Stimulated activated CD4-positive, alpha-beta T cell treated with anti-CD3 and anti-CD28 coated beads, Interleukin-12 subunit alpha, Interleukin-12 subunit beta, amount 100 ng/mL, for 24 hours (primary cell): ENCODE results near the gene P3R3URF.

Experiments used
- DNase-seq, 2 experiments: peaks; one replicate each; pipeline ENCODE4 v3.0.0-alpha.2; 2020; ENCODE audit warnings: low read depth in 2 of 2

P3R3URF gene

DNA sequence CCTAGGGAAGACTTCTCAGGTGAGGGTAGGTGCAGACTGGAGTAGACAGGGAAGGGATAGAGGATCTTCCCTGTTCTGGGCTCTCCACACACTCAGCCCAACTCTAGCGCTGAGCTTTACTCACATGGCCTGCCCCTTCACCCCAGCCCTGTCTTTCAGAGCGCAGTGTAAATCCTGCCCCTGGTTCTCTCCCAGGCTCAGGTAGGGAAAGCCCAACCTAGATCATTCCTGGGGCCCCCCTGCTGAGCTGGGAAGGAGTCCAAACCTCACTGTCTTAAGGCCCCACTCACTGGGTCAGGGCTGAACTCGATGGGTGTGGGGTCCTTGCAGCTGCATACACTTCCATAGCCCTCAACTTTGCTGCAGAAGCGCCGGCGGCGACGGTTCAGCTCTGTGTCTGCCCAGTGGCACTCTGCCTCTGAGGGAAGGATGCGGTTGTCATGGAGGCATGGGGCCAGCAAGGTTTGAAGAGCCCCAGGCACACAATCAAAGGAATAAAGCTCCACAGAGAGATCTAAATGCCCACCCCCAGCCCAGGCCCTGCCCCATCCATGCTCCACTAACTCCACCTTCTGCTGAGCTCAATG lies 17.8 kb upstream of the P3R3URF start:
- DNase-seq: no peak

DNA sequence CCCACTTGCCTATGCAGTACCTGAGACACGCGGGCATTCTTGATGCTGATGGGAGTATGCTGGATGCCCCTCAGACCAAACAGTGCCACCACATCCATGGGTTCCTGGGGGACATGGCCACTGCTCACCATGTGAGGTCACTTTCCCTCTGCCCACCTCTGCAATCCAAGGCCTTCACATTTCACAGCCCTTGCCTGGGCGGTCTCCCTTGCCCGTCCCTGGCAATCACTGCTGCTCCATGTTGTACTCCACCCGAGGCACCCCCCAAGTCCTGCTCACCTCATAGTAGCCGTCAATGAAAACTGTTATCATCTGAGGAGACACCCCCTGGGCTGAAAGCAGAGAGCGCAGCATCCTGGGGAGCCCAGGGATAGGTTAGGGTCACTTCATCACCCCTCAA lies 17.0 kb upstream of the P3R3URF start:
- DNase-seq: no peak

- no peak for DNase-seq
These were observed 15.9 kb upstream of the P3R3URF start for GRCh38 chr1:46192171-46192570.

- no peak for DNase-seq
These were observed 14.9 kb upstream of the P3R3URF start for GRCh38 chr1:46191033-46191701.

GRCh38 chr1:46190539-46190938 lies 14.3 kb upstream of the P3R3URF start:
- no peak for DNase-seq

- DNase-seq: no peak
These were observed 12.2 kb upstream of the P3R3URF start for GRCh38 chr1:46188295-46189030.

DNA sequence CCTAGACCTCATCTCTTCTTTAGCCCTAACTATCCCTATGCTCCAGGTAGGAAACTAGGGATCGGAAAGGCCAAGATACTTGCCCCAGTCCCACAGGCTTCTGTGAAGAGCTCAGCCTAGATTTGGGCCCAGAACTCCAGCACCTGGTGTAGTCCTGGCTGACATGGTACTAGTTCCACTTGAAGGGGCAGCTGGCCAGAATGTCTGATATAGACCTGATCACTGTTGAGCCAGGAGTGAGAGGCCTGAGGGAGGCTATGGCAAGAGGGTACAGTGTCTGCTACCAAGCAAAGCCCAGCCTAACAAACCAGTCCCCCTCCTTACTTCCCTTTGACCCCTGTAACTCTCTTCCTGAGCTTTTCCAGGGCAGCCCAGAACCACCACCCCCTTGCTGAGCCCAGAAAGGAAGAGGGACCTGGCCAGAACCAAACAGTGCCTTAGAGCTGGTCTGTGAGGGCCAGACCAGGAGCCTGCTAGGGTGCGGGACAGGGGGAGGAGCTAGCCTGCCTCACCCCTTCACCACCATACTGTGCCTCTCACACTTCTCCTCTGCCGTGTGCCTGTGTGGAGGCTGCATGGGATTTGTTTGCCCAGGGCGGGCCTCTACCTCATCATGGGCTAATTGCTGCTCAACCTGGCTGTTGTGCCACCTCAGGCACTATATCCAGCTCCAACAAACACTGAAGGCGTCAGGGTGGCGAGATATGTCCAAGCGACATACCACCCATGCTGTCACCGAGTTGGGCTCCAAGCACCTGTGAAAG lies 11.0 kb upstream of the P3R3URF start:
- no peak for DNase-seq

DNA sequence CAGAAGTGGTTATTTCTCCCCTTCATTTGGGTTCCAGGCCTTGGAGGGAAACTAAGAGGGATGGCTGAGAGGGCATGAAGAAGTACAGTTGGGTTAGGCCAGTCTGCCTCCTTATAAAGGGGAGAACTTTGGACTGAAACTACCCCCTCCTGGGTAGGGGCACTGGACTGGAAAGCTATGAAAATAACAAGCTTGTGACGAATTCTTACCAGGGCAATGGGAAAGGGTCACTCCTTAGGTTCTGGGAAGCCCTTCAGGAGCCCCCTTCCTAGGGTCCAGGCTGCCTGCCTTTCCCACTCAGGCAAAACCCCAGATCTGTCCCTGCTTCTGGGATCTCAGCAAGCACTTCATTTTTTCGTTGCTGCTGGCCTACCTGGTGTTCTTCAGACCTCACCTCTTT lies 9.8 kb upstream of the P3R3URF start:
- no peak for DNase-seq

GRCh38 chr1:46184920-46185658 lies 8.8 kb upstream of the P3R3URF start:
- peak; percentile 29 to 46 for DNase-seq

DNA sequence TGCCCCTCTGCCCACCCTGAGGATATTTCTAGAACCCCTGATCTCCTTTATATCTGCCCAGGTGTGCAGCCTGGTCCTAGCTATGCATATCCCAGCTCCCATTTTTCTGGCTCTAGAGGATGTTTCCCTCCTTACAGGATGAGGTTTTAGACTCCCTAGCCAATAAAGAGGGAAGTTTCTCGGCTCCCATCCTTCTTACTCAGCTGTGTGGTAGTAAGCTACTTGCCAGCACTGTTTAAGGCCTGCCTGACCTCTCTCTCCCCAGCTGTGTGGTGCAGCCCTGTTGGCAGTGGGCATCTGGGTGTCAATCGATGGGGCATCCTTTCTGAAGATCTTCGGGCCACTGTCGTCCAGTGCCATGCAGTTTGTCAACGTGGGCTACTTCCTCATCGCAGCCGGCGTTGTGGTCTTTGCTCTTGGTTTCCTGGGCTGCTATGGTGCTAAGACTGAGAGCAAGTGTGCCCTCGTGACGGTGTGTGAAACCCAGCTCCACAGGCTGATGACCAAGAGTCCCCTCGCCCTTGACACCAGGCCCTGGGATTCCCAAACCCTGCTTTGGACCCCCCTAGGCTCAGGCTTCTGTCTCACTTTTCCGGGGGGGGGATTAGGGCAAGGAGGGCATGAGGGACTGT lies 7.8 kb upstream of the P3R3URF start:
- DNase-seq: no peak

DNA sequence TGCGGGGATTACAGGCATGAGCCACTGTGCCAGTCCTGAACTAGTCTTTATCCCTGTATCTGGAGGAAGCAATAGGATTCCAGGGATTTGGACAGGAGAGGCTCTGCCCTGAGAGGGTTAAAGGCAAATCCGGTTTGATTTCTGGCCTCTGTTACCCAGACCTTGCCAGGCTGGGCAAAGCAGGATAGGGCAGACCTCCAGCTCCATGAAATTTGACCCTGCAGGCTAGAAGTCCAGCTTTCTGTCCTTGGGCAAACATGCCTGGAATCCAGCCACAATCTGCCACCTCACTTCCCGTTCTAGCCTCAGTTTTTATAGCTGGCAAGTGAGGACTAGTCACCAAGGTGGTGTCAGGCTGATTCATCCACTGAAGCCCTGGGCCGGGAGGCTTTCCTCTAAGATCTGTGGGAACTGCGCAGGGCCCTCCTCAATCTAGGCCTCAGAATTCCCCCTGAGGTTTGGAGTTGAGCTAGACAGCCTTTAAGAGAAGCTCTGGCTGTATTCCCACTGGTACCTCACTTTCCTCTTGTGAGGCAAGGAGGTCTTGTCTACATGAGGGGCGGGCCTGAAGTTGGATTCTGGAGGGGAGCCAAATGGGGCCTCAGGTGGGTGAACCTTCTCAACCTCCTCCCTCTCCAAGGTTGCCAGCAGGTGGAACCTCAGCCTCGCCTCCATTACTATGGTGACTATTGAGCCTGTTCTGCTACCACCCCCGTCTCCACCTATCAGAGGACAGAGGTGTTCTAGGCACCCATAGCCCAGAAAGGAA lies 7.0 kb upstream of the P3R3URF start:
- DNase-seq: no peak

DNA sequence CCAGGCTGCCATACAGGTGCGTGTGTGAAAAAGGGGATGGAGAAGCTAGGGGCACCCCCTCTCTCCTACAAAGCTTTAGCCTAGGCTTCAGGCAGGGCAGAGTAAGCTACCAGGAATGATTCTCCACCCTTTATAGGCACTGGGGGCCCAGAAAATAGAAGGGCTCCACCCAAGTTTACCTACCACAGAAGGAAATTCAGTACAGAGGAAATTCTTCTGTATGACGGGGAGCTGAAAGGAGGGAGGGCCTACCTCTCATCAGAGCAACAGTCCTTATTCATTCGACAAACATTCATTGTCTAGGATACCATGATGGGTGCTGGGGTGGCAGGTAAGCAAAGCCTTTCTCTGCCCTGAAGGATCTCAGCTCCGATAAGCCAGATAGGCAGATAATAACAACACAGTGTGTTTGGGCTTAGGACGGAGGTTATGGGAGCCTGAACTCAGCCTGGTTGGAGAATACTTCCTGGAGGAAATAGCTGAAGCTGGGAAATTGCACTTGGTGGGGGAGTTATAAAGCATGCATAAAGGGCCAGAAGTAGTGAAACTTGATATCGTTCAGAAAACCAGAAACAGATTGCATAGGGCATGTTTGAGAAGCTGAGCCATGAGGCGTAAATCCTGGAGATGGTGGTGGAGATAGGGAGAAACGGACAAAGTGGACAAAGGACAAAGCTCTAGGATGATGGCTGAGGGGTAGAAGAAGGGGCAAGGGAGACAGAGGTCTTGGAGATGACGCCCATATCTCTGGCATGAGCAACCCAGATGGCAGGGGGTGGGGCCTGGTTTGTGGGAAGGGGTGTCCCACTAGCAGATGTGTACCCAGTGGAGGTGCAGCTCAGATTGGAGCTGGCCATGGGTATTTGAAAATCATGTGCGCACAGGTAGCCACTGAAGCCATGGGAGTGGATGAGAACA lies 5.3 kb upstream of the P3R3URF start:
- no peak for DNase-seq

- DNase-seq: no peak
These were observed 3.9 kb upstream of the P3R3URF start for GRCh38 chr1:46180082-46180616.

- peak; percentile 35 to 50 for DNase-seq
These were observed 3.1 kb upstream of the P3R3URF start for GRCh38 chr1:46179138-46180081.

GRCh38 chr1:46175243-46175642 lies 1.0 kb downstream of the P3R3URF start:
- no peak for DNase-seq

- DNase-seq: no peak
These were observed 1.6 kb downstream of the P3R3URF start, which contains the start of gene TSPAN1 for GRCh38 chr1:46174448-46175231. TSS of gene TSPAN1 (plus strand) at chr1:46175087. CDS start at chr1:46181108, 6,021 bp downstream.

DNA sequence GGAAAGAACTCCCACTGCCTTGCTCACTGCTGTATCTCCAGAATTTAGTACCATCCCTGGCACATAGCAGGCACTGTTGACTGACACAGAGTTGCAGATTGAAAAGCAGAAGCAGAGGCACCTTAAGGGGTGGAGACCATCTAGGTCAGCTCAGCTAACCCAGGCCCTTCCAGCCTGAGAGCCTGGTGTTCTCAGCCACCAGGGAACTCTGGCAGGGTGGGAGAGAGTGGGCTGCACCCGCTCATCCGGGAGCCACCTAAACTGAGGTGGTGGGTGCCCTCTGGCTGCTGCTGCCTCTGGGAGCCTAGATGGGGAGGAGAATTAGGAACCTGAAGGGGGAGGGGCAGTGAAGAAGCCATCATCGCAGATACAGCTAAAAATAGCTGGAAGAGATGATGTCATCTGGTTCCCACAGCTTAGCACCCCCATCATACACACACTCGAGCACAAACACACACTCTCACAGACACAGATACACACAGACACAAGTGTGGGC lies 2.9 kb downstream of the P3R3URF start:
- no peak for DNase-seq
